GM18873 (cell line): ENCODE measurements around the gene HAP1.
"Not testable (repeated sequence)": the region's sequence is repeated elsewhere in the genome, so short reads cannot be mapped to it uniquely, and the experiment has no call there.

ENCODE experiments used
- ATAC-seq: cut with Tn5 transposase; IDR thresholded peaks from one replicate; pipeline ENCODE4 v1.9.1; 2021; ENCODE audit warnings: mild to moderate bottlenecking, moderate library complexity, moderate number of reproducible peaks; ENCODE audit not compliant: unreplicated experiment, low FRiP score

HAP1 gene

DNA sequence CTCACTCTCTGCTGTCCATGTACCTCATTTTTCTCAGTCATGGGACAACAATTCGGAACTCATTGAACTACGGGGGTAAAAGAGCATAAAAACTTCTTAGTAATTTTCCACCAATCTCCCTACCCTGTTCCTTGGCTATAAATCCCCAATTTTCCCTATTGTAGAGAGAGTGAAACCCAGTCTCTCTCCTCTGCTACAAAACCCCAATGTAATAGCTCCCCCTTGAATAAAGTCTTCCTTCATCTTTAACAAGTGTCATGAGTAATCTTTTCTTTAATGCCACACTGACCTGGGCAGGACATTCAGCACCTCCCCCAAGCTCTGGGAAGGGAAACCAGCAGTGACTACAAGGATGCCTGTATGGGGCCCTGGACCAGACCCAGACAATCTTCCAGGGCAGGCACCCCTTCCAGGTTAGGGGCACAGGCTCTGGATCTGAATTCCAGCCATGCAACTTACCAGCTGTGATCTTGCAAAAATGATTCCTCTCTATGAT, 56.0 kb downstream of the HAP1 start:
- no peak for ATAC-seq

DNA sequence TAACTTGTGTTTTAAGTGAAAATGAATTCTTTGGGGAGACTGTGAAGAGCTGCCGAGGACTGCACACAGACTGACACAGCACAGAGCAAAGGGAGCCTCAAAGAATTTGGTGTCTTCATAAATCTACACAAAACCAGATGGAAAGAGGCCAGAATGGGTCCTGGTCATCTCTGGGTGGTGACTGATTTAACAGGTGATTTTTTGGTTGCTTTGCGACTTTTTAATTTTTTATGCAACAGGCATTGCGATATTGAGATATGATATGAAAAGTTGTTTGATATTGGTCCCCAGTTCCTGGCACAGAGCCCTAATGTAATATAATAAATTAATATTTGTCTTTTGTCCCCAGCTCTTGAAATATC, 58.4 kb downstream of the HAP1 start:
- ATAC-seq = no peak

DNA sequence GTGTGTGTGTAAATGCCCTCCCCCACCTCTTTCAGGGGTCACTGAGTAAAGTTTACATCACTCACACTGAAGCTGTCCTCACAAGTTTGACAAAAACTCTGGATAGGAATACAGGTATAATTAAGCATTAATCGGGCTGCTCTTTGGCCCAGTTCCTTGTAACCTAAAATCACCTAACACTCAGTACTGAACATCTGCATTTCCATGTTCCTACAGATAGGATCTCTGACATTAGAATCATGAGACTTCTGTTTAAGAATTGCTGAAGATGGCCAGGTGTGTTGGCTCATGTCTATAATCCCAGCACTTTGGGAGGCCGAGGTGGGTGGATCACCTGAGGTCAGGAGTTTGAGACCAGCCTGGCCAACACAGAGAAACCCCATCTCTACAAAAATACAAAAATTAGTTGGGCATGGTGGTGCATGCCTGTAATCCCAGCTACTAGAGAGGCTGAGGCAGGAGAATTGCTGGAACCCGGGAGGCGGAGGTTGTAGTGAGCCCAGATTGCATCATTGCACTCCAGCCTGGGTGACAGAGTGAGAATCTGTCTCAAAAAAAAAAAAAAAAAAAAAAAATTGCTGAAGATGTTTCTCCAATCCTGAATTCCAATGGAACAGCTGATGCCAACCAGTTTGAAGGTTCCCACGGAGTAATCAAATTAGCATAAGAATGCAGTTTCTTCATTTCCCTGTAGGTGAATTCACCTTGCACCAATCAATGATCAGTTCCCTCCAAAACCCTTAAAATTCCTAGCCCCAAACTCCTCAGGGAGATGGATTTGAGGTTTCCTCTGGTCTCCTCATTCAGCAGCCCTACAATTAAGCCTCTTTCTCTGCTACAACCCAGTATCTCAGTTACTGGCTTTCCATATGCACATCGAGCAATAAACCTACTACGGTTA, 59.0 kb downstream of the HAP1 start:
- ATAC-seq = not testable (repeated sequence)
